SK-N-SH treated with all-trans-retinoic acid at 6 μM for 48 hours (cell line): ENCODE measurements around the gene MESD.

Source experiments
- ARNTL ChIP-seq: fragments of 450-650 bp; formaldehyde crosslinking; IDR thresholded peaks from 2 replicates; pipeline ENCODE4 v1.5.0; 2020; ENCODE audit warnings: low read depth, mild to moderate bottlenecking, moderate library complexity, borderline replicate concordance
- ESRRG ChIP-seq: fragments of 250-450 bp; sonication (Bioruptor Pico); IDR thresholded peaks from 2 replicates; pipeline ENCODE4 v1.6.1; 2021; ENCODE audit warnings: mild to moderate bottlenecking
- GLIS3 ChIP-seq: fragments of 250-450 bp; sonication (Bioruptor Pico); IDR thresholded peaks from 2 replicates; pipeline ENCODE4 v1.5.0; 2020; ENCODE audit warnings: mild to moderate bottlenecking, moderate library complexity
- RARB ChIP-seq: fragments of 250-450 bp; sonication (Bioruptor Pico); IDR thresholded peaks from 2 replicates; pipeline ENCODE4 v1.8.0; 2021; ENCODE audit warnings: mild to moderate bottlenecking, moderate library complexity
- SNAI2 ChIP-seq: fragments of 250-450 bp; sonication (Bioruptor Pico); IDR thresholded peaks from 2 replicates; pipeline ENCODE4 v1.5.0; 2020; ENCODE audit warnings: mild to moderate bottlenecking, moderate library complexity
- TCF4 ChIP-seq: fragments of 250-450 bp; sonication (Bioruptor Pico); IDR thresholded peaks from 2 replicates; pipeline ENCODE4 v1.8.0; 2021; ENCODE audit warnings: mild to moderate bottlenecking, moderate library complexity, borderline replicate concordance
- TOX ChIP-seq: fragments of 250-450 bp; sonication (Bioruptor Pico); IDR thresholded peaks from 2 replicates; pipeline ENCODE4 v1.8.0; 2021; ENCODE audit warnings: mild to moderate bottlenecking, moderate library complexity, borderline replicate concordance
- TSHZ2 ChIP-seq: fragments of 250-450 bp; sonication (Bioruptor Pico); IDR thresholded peaks from 2 replicates; pipeline ENCODE4 v1.5.0; 2020; ENCODE audit warnings: mild to moderate bottlenecking, moderate library complexity
- ZFP3 ChIP-seq: fragments of 250-450 bp; sonication (Bioruptor Pico); IDR thresholded peaks from 2 replicates; pipeline ENCODE4 v1.5.0; 2020; ENCODE audit warnings: mild to moderate bottlenecking, moderate library complexity
- ZFP30 ChIP-seq: fragments of 450-650 bp; formaldehyde crosslinking; IDR thresholded peaks from 2 replicates; pipeline ENCODE4 v1.5.0; 2022; ENCODE audit warnings: mild to moderate bottlenecking, moderate library complexity
- ZNF70 ChIP-seq: fragments of 450-650 bp; formaldehyde crosslinking; IDR thresholded peaks from 2 replicates; pipeline ENCODE4 v1.5.0; 2020; ENCODE audit warnings: mild to moderate bottlenecking, moderate library complexity
- ZNF8 ChIP-seq: fragments of 450-650 bp; formaldehyde crosslinking; IDR thresholded peaks from 2 replicates; pipeline ENCODE4 v1.5.0; 2020; ENCODE audit warnings: mild to moderate bottlenecking, moderate library complexity
- TF ChIP-seq, protein P1 (sequence below): fragments of 250-450 bp; sonication (Bioruptor Pico); IDR thresholded peaks from 2 replicates; pipeline ENCODE4 v1.8.0; 2020; ENCODE audit warnings: mild to moderate bottlenecking, moderate library complexity, borderline replicate concordance
- TF ChIP-seq, protein P2 (sequence below): fragments of 250-450 bp; sonication (Bioruptor Pico); IDR thresholded peaks from 2 replicates; pipeline ENCODE4 v1.8.0; 2021; ENCODE audit warnings: low read depth, mild to moderate bottlenecking, moderate library complexity, borderline replicate concordance

GRCh38 chr15:81033508-81033907, 43.9 kb upstream of the MESD start:
- no peak for TF ChIP-seq ZFP3 (CRISPR knock-in tag)
- no peak for TF ChIP-seq ZNF70 (CRISPR knock-in tag)
- no peak for TF ChIP-seq ESRRG (CRISPR knock-in tag)
- TF ChIP-seq, protein P1, sequence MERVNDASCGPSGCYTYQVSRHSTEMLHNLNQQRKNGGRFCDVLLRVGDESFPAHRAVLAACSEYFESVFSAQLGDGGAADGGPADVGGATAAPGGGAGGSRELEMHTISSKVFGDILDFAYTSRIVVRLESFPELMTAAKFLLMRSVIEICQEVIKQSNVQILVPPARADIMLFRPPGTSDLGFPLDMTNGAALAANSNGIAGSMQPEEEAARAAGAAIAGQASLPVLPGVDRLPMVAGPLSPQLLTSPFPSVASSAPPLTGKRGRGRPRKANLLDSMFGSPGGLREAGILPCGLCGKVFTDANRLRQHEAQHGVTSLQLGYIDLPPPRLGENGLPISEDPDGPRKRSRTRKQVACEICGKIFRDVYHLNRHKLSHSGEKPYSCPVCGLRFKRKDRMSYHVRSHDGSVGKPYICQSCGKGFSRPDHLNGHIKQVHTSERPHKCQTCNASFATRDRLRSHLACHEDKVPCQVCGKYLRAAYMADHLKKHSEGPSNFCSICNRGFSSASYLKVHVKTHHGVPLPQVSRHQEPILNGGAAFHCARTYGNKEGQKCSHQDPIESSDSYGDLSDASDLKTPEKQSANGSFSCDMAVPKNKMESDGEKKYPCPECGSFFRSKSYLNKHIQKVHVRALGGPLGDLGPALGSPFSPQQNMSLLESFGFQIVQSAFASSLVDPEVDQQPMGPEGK (CRISPR knock-in tag), result no peak
- no peak for TF ChIP-seq SNAI2 (CRISPR knock-in tag)
- no peak for TF ChIP-seq RARB (CRISPR knock-in tag)
- no peak for TF ChIP-seq GLIS3 (CRISPR knock-in tag)
- TF ChIP-seq, protein P2, sequence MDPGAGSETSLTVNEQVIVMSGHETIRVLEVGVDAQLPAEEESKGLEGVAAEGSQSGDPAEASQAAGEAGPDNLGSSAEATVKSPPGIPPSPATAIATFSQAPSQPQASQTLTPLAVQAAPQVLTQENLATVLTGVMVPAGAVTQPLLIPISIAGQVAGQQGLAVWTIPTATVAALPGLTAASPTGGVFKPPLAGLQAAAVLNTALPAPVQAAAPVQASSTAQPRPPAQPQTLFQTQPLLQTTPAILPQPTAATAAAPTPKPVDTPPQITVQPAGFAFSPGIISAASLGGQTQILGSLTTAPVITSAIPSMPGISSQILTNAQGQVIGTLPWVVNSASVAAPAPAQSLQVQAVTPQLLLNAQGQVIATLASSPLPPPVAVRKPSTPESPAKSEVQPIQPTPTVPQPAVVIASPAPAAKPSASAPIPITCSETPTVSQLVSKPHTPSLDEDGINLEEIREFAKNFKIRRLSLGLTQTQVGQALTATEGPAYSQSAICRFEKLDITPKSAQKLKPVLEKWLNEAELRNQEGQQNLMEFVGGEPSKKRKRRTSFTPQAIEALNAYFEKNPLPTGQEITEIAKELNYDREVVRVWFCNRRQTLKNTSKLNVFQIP (CRISPR knock-in tag), result no peak
- TF ChIP-seq TOX (CRISPR knock-in tag), result no peak
- TF ChIP-seq ZFP30 (CRISPR knock-in tag), result no peak
- no peak for TF ChIP-seq ARNTL (CRISPR knock-in tag)
- TF ChIP-seq TSHZ2 (CRISPR knock-in tag), result no peak
- TF ChIP-seq TCF4 (CRISPR knock-in tag), result no peak
- no peak for TF ChIP-seq ZNF8 (CRISPR knock-in tag)
